OCI-LY3 (cell line): ENCODE measurements around the gene CYP27A1.

Experiments used
- CTCF ChIP-seq: fragments of 200-600, 300-600 bp; sonication (generic); IDR thresholded peaks from 2 replicates; pipeline ENCODE4 v1.5.1; 2014; ENCODE audit warnings: antibody characterized with exemption, low read length, low read depth
- EZH2phosphoT487 ChIP-seq: fragments of 200-600 bp; shearing (Covaris generic); IDR thresholded peaks from 2 replicates; pipeline ENCODE4 v1.6.1; 2018; ENCODE audit warnings: antibody characterized with exemption, mixed run types, low read depth

- TF ChIP-seq CTCF, result no peak
- TF ChIP-seq EZH2phosphoT487, result no peak
Observed at GRCh38 chr2:218858671-218859555, 77.0 kb downstream of the CYP27A1 start.
